Astrocyte (in vitro differentiated cells and primary cell): Measurements from ENCODE around the gene DLK1.

Source experiments
- CTCF ChIP-seq: IDR thresholded peaks from 2 replicates; pipeline ENCODE4 v1.5.1; 2011; ENCODE audit warnings: low read depth, mild to moderate bottlenecking, inconsistent platforms, low read length, moderate library complexity; ENCODE audit not compliant: insufficient read depth
- EZH2 ChIP-seq: IDR thresholded peaks from 2 replicates; pipeline ENCODE4 v1.6.1; 2012; ENCODE audit warnings: mild to moderate bottlenecking, low read length, inconsistent platforms; ENCODE audit not compliant: insufficient read depth

DNA sequence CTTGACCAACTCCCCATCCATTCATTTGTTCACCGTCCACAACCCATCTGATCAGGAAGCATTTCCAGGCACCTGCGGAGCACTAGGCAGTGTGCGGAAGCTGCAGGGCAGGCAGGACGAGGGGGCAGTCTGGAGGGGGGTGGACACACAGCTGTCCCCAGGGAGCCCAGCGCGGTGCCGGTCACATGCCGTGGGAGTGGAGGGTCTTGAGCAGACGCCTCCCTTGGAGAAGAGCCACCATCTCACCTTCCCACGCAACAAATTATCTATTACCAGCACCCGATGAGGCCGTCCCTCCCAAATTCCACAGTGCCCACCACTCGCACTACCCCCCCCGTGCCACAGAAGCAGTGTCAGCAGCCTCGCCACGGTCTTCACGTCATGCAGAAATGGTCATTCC lies 10.8 kb downstream of the DLK1 start:
- TF ChIP-seq CTCF (no peak), EZH2 (no peak)
